ENCODE data around the gene PRR5.

- TF ChIP-seq SSRP1 (CRISPR knock-in tag; IDR thresholded peaks at IDR 0.05): no peak
- TF ChIP-seq EP300 (IDR thresholded peaks at IDR 0.05; ENCODE audit: low read depth in 2 of 2, low read length in 2 of 2): no peak
- TF ChIP-seq EP300 (CRISPR knock-in tag; IDR thresholded peaks at IDR 0.05; ENCODE audit: borderline replicate concordance): no peak
- TF ChIP-seq RORA (CRISPR knock-in tag; IDR thresholded peaks at IDR 0.05): no peak
- TF ChIP-seq ATF1 (CRISPR knock-in tag; IDR thresholded peaks at IDR 0.05): no peak
- no peak for TF ChIP-seq ZNF777 (CRISPR knock-in tag; IDR thresholded peaks at IDR 0.05)
- TF ChIP-seq, protein P1, sequence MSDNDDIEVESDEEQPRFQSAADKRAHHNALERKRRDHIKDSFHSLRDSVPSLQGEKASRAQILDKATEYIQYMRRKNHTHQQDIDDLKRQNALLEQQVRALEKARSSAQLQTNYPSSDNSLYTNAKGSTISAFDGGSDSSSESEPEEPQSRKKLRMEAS (IDR thresholded peaks at IDR 0.05): no peak
- TF ChIP-seq ZNF512 (CRISPR knock-in tag; IDR thresholded peaks at IDR 0.05): no peak
- TF ChIP-seq ZZZ3 (CRISPR knock-in tag; IDR thresholded peaks at IDR 0.05; ENCODE audit: borderline replicate concordance): no peak
Observed at GRCh38 chr22:44660051-44660830, 41.8 kb upstream of the PRR5 start.
